Vagina (tissue), 2 donors: ENCODE measurements around the gene ASAP3. TPM values are rescaled to one million over a fixed set of nuclear protein-coding genes. Genes with fewer than 3 reads are reported as not detected.

Experiments used
- DNase-seq, 2 donors: peaks; one replicate each; pipeline ENCODE4 v3.0.0-alpha.2; 2017; ENCODE audit errors: extremely low spot score in 2 of 2
- H3K27ac ChIP-seq: fragments of 200-600 bp; sonication (generic); one replicate; pipeline ENCODE4 v1.5.1; 2019
- H3K27me3 ChIP-seq: fragments of 200-600 bp; sonication (generic); one replicate; pipeline ENCODE4 v1.5.1; 2019
- H3K36me3 ChIP-seq, 2 donors: fragments of 200-600 bp; sonication (generic); one replicate each; pipeline ENCODE4 v1.5.1; 2017 to 2019
- H3K4me1 ChIP-seq: fragments of 200-600 bp; sonication (generic); one replicate; pipeline ENCODE4 v1.5.1; 2019
- H3K4me3 ChIP-seq, 2 donors: fragments of 200-600 bp; sonication (generic); 1 replicate in 1 of 2; 2 replicates in 1 of 2; pipeline ENCODE4 v1.5.1; 2016 to 2019
- H3K9me3 ChIP-seq: fragments of 200-600 bp; sonication (generic); one replicate; pipeline ENCODE4 v1.5.1; 2019
- POLR2A ChIP-seq, 2 donors: fragments of 450-650 bp; IDR thresholded peaks; one replicate each; pipeline ENCODE4 v1.6.1; 2017; ENCODE audit warnings: antibody characterized with exemption in 2 of 2, mild to moderate bottlenecking in 2 of 2, moderate library complexity in 2 of 2
- POLR2AphosphoS5 ChIP-seq, 2 donors: sonication (generic); formaldehyde crosslinking; IDR thresholded peaks; one replicate each; pipeline ENCODE4 v1.9.0; 2017; ENCODE audit warnings: antibody characterized with exemption in 2 of 2, mild to moderate bottlenecking in 2 of 2, low read depth in 1 of 2; ENCODE audit not compliant: insufficient read depth in 1 of 2
- intact Hi-C: fragments of 100-400 bp; cut with DNase I; formaldehyde crosslinking; loops from one replicate; pipeline ENCODE4 v1.15.1; 2023
- total RNA-seq: library from RNA; depleted of rRNA; stranded (reverse); fragments of >200 nt; gene quantifications from one replicate; pipeline ENCODE4 v1.2.3, GENCODE V29; 2016
- TF ChIP-seq, protein P1 (sequence below), 3 experiments: fragments of 450-650 bp in 2 of 3; fragments of 200-600 bp in 1 of 3; sonication (generic) in 1 of 3; IDR thresholded peaks; one replicate each; pipeline ENCODE4 v1.5.1; 2017 to 2019; ENCODE audit warnings: antibody characterized with exemption in 3 of 3, mild to moderate bottlenecking in 2 of 3, moderate library complexity in 2 of 3

The ASAP3 gene
- total RNA-seq, 1 donor from 2014 or later: 79.1 TPM

DNA sequence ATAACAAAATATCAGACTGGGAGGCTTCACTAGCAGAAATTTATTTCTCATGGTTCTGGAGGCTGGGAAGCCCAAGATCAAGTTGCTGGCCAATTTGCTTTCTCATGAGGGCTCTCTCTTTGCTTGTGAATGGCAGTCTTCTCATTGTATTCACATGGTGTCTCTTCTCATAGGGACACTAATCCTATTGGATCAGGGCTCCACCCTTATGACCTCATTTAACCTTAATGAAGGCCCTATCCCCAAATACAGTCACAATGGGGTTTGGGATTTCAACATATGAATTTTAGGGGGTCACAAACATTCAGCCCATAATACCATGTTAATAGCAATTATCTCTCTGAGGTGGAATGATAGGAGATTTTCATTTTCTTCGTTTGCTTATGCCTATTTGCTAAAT lies 84.8 kb downstream of the ASAP3 start:
- TF ChIP-seq, protein P1, sequence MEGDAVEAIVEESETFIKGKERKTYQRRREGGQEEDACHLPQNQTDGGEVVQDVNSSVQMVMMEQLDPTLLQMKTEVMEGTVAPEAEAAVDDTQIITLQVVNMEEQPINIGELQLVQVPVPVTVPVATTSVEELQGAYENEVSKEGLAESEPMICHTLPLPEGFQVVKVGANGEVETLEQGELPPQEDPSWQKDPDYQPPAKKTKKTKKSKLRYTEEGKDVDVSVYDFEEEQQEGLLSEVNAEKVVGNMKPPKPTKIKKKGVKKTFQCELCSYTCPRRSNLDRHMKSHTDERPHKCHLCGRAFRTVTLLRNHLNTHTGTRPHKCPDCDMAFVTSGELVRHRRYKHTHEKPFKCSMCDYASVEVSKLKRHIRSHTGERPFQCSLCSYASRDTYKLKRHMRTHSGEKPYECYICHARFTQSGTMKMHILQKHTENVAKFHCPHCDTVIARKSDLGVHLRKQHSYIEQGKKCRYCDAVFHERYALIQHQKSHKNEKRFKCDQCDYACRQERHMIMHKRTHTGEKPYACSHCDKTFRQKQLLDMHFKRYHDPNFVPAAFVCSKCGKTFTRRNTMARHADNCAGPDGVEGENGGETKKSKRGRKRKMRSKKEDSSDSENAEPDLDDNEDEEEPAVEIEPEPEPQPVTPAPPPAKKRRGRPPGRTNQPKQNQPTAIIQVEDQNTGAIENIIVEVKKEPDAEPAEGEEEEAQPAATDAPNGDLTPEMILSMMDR (IDR thresholded peaks at IDR 0.05): no peak
- no peak for TF ChIP-seq POLR2AphosphoS5 (IDR thresholded peaks at IDR 0.05; ENCODE audit: insufficient read depth in 1 of 2, low read depth in 1 of 2)
- TF ChIP-seq POLR2A (IDR thresholded peaks at IDR 0.05): no peak
- peaks cover 0 to 4% of the 10 kb centered on the region in 2 donors for H3K36me3 ChIP-seq
- no peak overlapping the region for H3K4me3 ChIP-seq
- H3K4me1 ChIP-seq: peaks cover 45% of the 10 kb centered on the region
- no peaks in the 10 kb centered on the region for H3K9me3 ChIP-seq
- intact Hi-C loops: no loop called here
- H3K27ac ChIP-seq: no peak overlapping the region
- DNase-seq: no peak
- no peaks in the 10 kb centered on the region for H3K27me3 ChIP-seq

GRCh38 chr1:23397908-23398307 lies 86.1 kb downstream of the ASAP3 start:
- Histone ChIP-seq H3K27me3 (no peaks in the 10 kb centered on the region), H3K4me1 (peaks cover 44% of the 10 kb centered on the region), H3K27ac (no peak overlapping the region), H3K4me3 (no peak overlapping the region), H3K9me3 (no peaks in the 10 kb centered on the region), H3K36me3 (peaks cover 0 to 4% of the 10 kb centered on the region in 2 donors)
- DNase-seq: no peak
- intact Hi-C loops: no loop called here
- TF ChIP-seq, protein P1 (IDR thresholded peaks at IDR 0.05): no peak
- TF ChIP-seq POLR2A (IDR thresholded peaks at IDR 0.05) (no peak), POLR2AphosphoS5 (IDR thresholded peaks at IDR 0.05; ENCODE audit: insufficient read depth in 1 of 2, low read depth in 1 of 2) (no peak)

DNA sequence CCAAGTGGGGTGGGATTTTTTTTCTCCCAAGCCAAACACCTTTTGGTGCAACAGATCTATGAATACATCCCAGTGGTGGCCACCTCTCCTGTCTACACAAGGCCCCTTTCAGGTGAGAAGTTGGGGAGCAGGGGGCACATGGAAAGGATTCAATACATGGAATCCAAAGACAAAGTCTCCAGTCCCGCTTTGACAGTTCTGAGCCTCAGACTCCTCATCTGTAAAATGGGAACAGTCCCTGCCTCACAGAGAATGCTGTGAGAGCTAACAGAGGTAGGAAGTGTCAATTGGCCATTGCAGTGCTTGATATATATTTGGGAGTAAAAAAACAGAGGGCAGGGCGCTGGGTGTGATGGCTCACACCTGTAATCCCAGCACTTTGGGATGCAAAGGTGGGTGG lies 87.6 kb downstream of the ASAP3 start:
- Histone ChIP-seq H3K36me3 (peaks cover 0 to 4% of the 10 kb centered on the region in 2 donors), H3K27me3 (no peaks in the 10 kb centered on the region), H3K27ac (peak overlapping the region; percentile 64), H3K4me1 (peaks cover 36% of the 10 kb centered on the region), H3K9me3 (no peaks in the 10 kb centered on the region), H3K4me3 (no peak overlapping the region)
- no peak for TF ChIP-seq POLR2AphosphoS5 (IDR thresholded peaks at IDR 0.05; ENCODE audit: insufficient read depth in 1 of 2, low read depth in 1 of 2)
- TF ChIP-seq, protein P1 (IDR thresholded peaks at IDR 0.05): no peak
- TF ChIP-seq POLR2A (IDR thresholded peaks at IDR 0.05): no peak
- DNase-seq: no peak
- intact Hi-C loops: no loop called here

DNA sequence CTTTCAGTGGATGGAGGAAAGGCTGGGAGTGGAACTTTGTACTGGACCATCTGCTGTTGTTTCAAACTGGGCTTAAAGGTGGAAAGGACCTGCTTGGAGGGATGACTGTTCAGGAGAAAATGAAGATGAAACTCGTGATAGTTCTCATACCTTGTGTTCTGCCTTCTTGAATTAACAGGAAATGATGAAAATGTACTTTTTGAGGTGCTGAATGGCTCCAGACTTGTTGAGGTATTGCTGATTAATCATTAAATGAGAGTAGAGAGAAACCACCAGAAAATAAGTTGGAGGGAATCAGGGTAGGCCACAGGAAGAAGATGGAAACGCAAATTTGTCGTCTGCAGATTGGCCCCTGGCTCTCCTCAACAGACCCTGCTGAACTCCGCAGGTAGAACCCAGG lies 88.1 kb downstream of the ASAP3 start:
- Histone ChIP-seq H3K9me3 (no peaks in the 10 kb centered on the region), H3K27ac (peak overlapping the region; percentile 64), H3K4me3 (no peak overlapping the region), H3K27me3 (no peaks in the 10 kb centered on the region), H3K4me1 (peaks cover 36% of the 10 kb centered on the region), H3K36me3 (peaks cover 0 to 4% of the 10 kb centered on the region in 2 donors)
- DNase-seq: no peak
- TF ChIP-seq, protein P1 (IDR thresholded peaks at IDR 0.05): no peak
- TF ChIP-seq POLR2A (IDR thresholded peaks at IDR 0.05) (no peak), POLR2AphosphoS5 (IDR thresholded peaks at IDR 0.05; ENCODE audit: insufficient read depth in 1 of 2, low read depth in 1 of 2) (no peak)
- intact Hi-C loops: no loop called here

DNA sequence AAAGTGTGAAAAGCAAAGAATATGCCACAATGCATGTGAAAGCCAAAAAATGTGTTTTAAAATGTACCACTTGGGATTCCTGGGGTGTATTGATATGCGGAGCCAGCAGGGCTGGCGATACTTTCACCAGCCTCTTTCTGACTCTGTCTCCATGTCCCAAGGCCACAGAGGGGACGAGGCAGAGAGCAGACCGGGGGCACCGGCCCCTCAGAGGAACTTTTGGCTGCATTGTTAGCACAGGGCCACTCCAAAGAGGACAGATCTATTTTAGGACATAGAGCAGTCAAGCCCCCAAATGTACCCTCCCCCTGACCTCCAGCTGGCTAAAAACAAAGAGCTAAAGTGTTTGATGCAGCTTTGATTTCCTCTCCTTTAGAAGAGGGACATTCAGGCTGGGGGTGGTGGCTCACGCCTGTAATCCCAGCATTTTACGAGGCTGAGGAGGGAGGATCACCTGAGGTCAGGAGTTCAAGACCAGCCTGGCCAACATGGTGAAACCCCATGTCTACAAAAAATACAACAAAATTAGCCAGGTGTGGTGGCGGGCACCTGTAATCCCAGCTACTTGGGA lies 88.7 kb downstream of the ASAP3 start:
- H3K36me3 ChIP-seq: peaks cover 0 to 4% of the 10 kb centered on the region in 2 donors
- TF ChIP-seq POLR2AphosphoS5 (IDR thresholded peaks at IDR 0.05; ENCODE audit: insufficient read depth in 1 of 2, low read depth in 1 of 2) (no peak), POLR2A (IDR thresholded peaks at IDR 0.05) (no peak)
- TF ChIP-seq, protein P1 (IDR thresholded peaks at IDR 0.05): no peak

More for the DNA sequence above, 88.7 kb downstream of the ASAP3 start:
- H3K27ac ChIP-seq: peak overlapping the region; percentile 64
- no peak overlapping the region for H3K4me3 ChIP-seq
- no peak for DNase-seq
- H3K9me3 ChIP-seq: no peaks in the 10 kb centered on the region
- peaks cover 32% of the 10 kb centered on the region for H3K4me1 ChIP-seq
- H3K27me3 ChIP-seq: no peaks in the 10 kb centered on the region
- intact Hi-C loops: no loop called here
